OCI-LY1 (cell line): ENCODE measurements around the gene ARF1.

Source experiments
- H2AFZ ChIP-seq: fragments of 200-600 bp; sonication (generic), shearing (Covaris generic); 2 replicates; pipeline ENCODE4 v1.6.0; 2014; ENCODE audit warnings: antibody characterized with exemption, mild to moderate bottlenecking, low read length
- H3F3A ChIP-seq: fragments of 200-600 bp; sonication (generic), shearing (Covaris generic); 2 replicates; pipeline ENCODE4 v1.6.0; 2014; ENCODE audit warnings: mild to moderate bottlenecking, antibody characterized with exemption, low read length, moderate library complexity; ENCODE audit not compliant: insufficient read depth
- H3K27ac ChIP-seq: fragments of 200-600 bp; sonication (generic); 2 replicates; pipeline ENCODE4 v1.5.1; 2014; ENCODE audit warnings: low read length, mixed run types, mild to moderate bottlenecking, low read depth; ENCODE audit not compliant: poor library complexity, severe bottlenecking
- H3K27me3 ChIP-seq: fragments of 200-600 bp; sonication (generic); 2 replicates; pipeline ENCODE4 v1.6.0; 2014; ENCODE audit warnings: antibody characterized with exemption, mild to moderate bottlenecking, low read length, moderate library complexity; ENCODE audit not compliant: insufficient read depth
- H3K36me3 ChIP-seq: fragments of 200-600 bp; sonication (generic); 2 replicates; pipeline ENCODE4 v1.6.1; 2014; ENCODE audit warnings: mild to moderate bottlenecking, antibody characterized with exemption, low read length, moderate library complexity, mixed read lengths; ENCODE audit not compliant: insufficient read depth
- H3K4me1 ChIP-seq: fragments of 200-600 bp; sonication (generic); 2 replicates; pipeline ENCODE4 v1.5.1; 2014; ENCODE audit warnings: mild to moderate bottlenecking, low read length, moderate library complexity; ENCODE audit not compliant: insufficient read depth, severe bottlenecking
- H3K4me2 ChIP-seq: fragments of 200-600 bp; sonication (generic), shearing (Covaris generic); 2 replicates; pipeline ENCODE4 v1.6.1; 2014; ENCODE audit warnings: low read length
- H3K4me3 ChIP-seq: fragments of 200-600 bp; sonication (generic); 2 replicates; pipeline ENCODE4 v1.5.1; 2014; ENCODE audit warnings: low read length, low read depth, mild to moderate bottlenecking, mixed read lengths; ENCODE audit not compliant: poor library complexity, severe bottlenecking
- H3K79me2 ChIP-seq: fragments of 200-600 bp; shearing (Covaris generic); 2 replicates; pipeline ENCODE4 v1.6.1; 2016; ENCODE audit warnings: mixed run types, low read length, mixed read lengths; ENCODE audit not compliant: insufficient read depth
- H3K9ac ChIP-seq: fragments of 200-600 bp; sonication (generic), shearing (Covaris generic); 2 replicates; pipeline ENCODE4 v1.6.1; 2014; ENCODE audit warnings: mild to moderate bottlenecking, low read length, mixed read lengths
- H3K9me2 ChIP-seq: fragments of 200-600 bp; sonication (generic), shearing (Covaris generic); 2 replicates; pipeline ENCODE4 v1.6.1; 2014; ENCODE audit warnings: low read depth, mild to moderate bottlenecking, low read length, mixed read lengths
- H3K9me3 ChIP-seq: fragments of 200-600 bp; shearing (Covaris generic); 2 replicates; pipeline ENCODE4 v1.6.1; 2014; ENCODE audit warnings: low read length, mixed read lengths
- H4K20me1 ChIP-seq: fragments of 200-600 bp; sonication (generic), shearing (Covaris generic); 2 replicates; pipeline ENCODE4 v1.6.0; 2016; ENCODE audit warnings: mild to moderate bottlenecking, low read length; ENCODE audit not compliant: insufficient read depth
- CTCF ChIP-seq: fragments of 200-600 bp; sonication (generic), shearing (Covaris generic); IDR thresholded peaks from 2 replicates; pipeline ENCODE4 v1.5.1; 2017; ENCODE audit warnings: mild to moderate bottlenecking, antibody characterized with exemption, low read length, moderate library complexity, mixed read lengths
- EZH2 ChIP-seq: fragments of 200-600 bp; sonication (generic), shearing (Covaris generic); IDR thresholded peaks from 2 replicates; pipeline ENCODE4 v1.8.0; 2017; ENCODE audit warnings: borderline replicate concordance, mixed run types, mild to moderate bottlenecking, antibody characterized with exemption, low read length, moderate library complexity, mixed read lengths

The ARF1 gene

GRCh38 chr1:228102791-228103620 lies 20.5 kb downstream of the ARF1 start, which contains the start of gene C1orf35:
TSS of gene C1orf35 (minus strand) at chr1:228103325. CDS start at chr1:228103227, 98 bp downstream.
- H3K9me2 ChIP-seq, result no peaks in the 10 kb centered on the region
- H3K4me1 ChIP-seq, result peaks cover 30% of the 10 kb centered on the region
- H3K9ac ChIP-seq, result peak within 1 kb of the TSS; percentile 89
- TF ChIP-seq CTCF, result no peak
- no peak for TF ChIP-seq EZH2
- H4K20me1 ChIP-seq, result no peaks in the 10 kb centered on the region
- no peaks in the 10 kb centered on the region for H3K79me2 ChIP-seq
- peak within 1 kb of the TSS; percentile 78 for H3K4me2 ChIP-seq
- peak within 1 kb of the TSS; percentile 96 for H3K4me3 ChIP-seq
- H3K9me3 ChIP-seq, result no peaks in the 10 kb centered on the region
- peak within 1 kb of the TSS; percentile 38; the same call in 1 of the 2 replicates for H2AFZ ChIP-seq
- H3K36me3 ChIP-seq, result peaks cover 64% of the 10 kb centered on the region
- H3K27me3 ChIP-seq, result no peaks in the 10 kb centered on the region
- peak within 1 kb of the TSS; percentile 64 for H3K27ac ChIP-seq
- H3F3A ChIP-seq, result peaks cover 9% of the 10 kb centered on the region

GRCh38 chr1:228104526-228105269 lies 22.2 kb downstream of the ARF1 start:
- no peaks in the 10 kb centered on the region for H4K20me1 ChIP-seq
- peaks cover 40% of the 10 kb centered on the region for H3K4me1 ChIP-seq
- H3K9ac ChIP-seq, result peak overlapping the region; percentile 89; the same call in 1 of the 2 replicates
- TF ChIP-seq EZH2 (no peak), CTCF (no peak)
- peak overlapping the region; percentile 96 for H3K4me3 ChIP-seq
- H3K27ac ChIP-seq, result peak overlapping the region; percentile 52
- no peak overlapping the region for H2AFZ ChIP-seq
- H3K79me2 ChIP-seq, result peaks cover 8% of the 10 kb centered on the region
- peak overlapping the region; percentile 78 for H3K4me2 ChIP-seq
- no peaks in the 10 kb centered on the region for H3K9me2 ChIP-seq
- H3K36me3 ChIP-seq, result peaks cover 48% of the 10 kb centered on the region; the same call in 1 of the 2 replicates
- peaks cover 9% of the 10 kb centered on the region for H3F3A ChIP-seq
- H3K27me3 ChIP-seq, result no peaks in the 10 kb centered on the region
- no peaks in the 10 kb centered on the region for H3K9me3 ChIP-seq

- H3K79me2 ChIP-seq, result peaks cover 8% of the 10 kb centered on the region
- H3K9me2 ChIP-seq, result no peaks in the 10 kb centered on the region
- H3K27ac ChIP-seq, result no peak overlapping the region
- H3K27me3 ChIP-seq, result no peaks in the 10 kb centered on the region
- peaks cover 47% of the 10 kb centered on the region for H3K4me1 ChIP-seq
- H3K9me3 ChIP-seq, result no peaks in the 10 kb centered on the region
- no peaks in the 10 kb centered on the region for H4K20me1 ChIP-seq
- peaks cover 40% of the 10 kb centered on the region; the same call in 1 of the 2 replicates for H3K36me3 ChIP-seq
- H3K4me3 ChIP-seq, result no peak overlapping the region
- TF ChIP-seq CTCF (no peak), EZH2 (no peak)
- H3F3A ChIP-seq, result peaks cover 9% of the 10 kb centered on the region
- no peak overlapping the region for H2AFZ ChIP-seq
- no peak overlapping the region for H3K9ac ChIP-seq
- H3K4me2 ChIP-seq, result no peak overlapping the region
These were observed 22.9 kb downstream of the ARF1 start for GRCh38 chr1:228105270-228105995.
